ENCODE data around the gene TARP.
"Not testable (repeated sequence)": the region's sequence is repeated elsewhere in the genome, so short reads cannot be mapped to it uniquely, and the experiment has no call there.

The TARP gene

GRCh38 chr7:38274927-38275620 is 1.6 kb upstream of the TARP start:
- Mint-ChIP-seq H3K4me3 (no peak overlapping the region), H3K36me3 (no peaks in the 10 kb centered on the region), H3K27ac (peak overlapping the region; percentile 45), H3K27me3 (no peaks in the 10 kb centered on the region), H3K9me3 (no peaks in the 10 kb centered on the region), H3K4me1 (ENCODE audit: low read depth) (no peaks in the 10 kb centered on the region)
- ChIA-PET CTCF (no interaction called here), POLR2A (no interaction called here)
- intact Hi-C loops (cut with micrococcal nuclease), result no loop called here
- no peak for DNase-seq

GRCh38 chr7:38274486-38274885 is 1.1 kb upstream of the TARP start:
- ChIA-PET CTCF (no interaction called here), POLR2A (no interaction called here)
- H3K36me3 Mint-ChIP-seq, result no peaks in the 10 kb centered on the region
- no peaks in the 10 kb centered on the region for H3K4me1 Mint-ChIP-seq (ENCODE audit: low read depth)
- H3K27ac Mint-ChIP-seq, result no peak overlapping the region
- DNase-seq, result no peak
- H3K9me3 Mint-ChIP-seq, result no peaks in the 10 kb centered on the region
- intact Hi-C loops (cut with micrococcal nuclease), result no loop called here
- no peak overlapping the region for H3K4me3 Mint-ChIP-seq
- H3K27me3 Mint-ChIP-seq, result no peaks in the 10 kb centered on the region

- H3K4me3 Mint-ChIP-seq; intact Hi-C loops (cut with micrococcal nuclease); H3K27me3 Mint-ChIP-seq: not testable (repeated sequence)
Observed at GRCh38 chr7:38270405-38270804, 3.0 kb downstream of the TARP start.

GRCh38 chr7:38269704-38270346 is 3.6 kb downstream of the TARP start:
- intact Hi-C loops (cut with micrococcal nuclease), result loop anchor here (5.0 kb wide), 1 partner anchor 47 kb away; no protein-coding TSS in a partner anchor
- CTCF ChIA-PET; H3K9me3 Mint-ChIP-seq; H3K36me3 Mint-ChIP-seq; POLR2A ChIA-PET; H3K4me1 Mint-ChIP-seq (ENCODE audit: low read depth); H3K27ac Mint-ChIP-seq; DNase-seq; H3K4me3 Mint-ChIP-seq; H3K27me3 Mint-ChIP-seq: not testable (repeated sequence)

More at GRCh38 chr7:38270405-38270804, 3.0 kb downstream of the TARP start:
- CTCF ChIA-PET; H3K36me3 Mint-ChIP-seq; H3K9me3 Mint-ChIP-seq; DNase-seq; H3K27ac Mint-ChIP-seq; H3K4me1 Mint-ChIP-seq (ENCODE audit: low read depth); POLR2A ChIA-PET: not testable (repeated sequence)

GRCh38 chr7:38265958-38266357 is 7.5 kb downstream of the TARP start:
- H3K4me1 Mint-ChIP-seq (ENCODE audit: low read depth); H3K36me3 Mint-ChIP-seq; H3K27me3 Mint-ChIP-seq; POLR2A ChIA-PET; DNase-seq; H3K27ac Mint-ChIP-seq; H3K9me3 Mint-ChIP-seq: not testable (repeated sequence)
- intact Hi-C loops (cut with micrococcal nuclease), result loop anchor here (5.0 kb wide), 1 partner anchor 51 kb away; no protein-coding TSS in a partner anchor
- CTCF ChIA-PET, result interaction anchor here (0.6 kb wide), 1 partner anchor 16 kb away, joined by 4 read pairs; no protein-coding TSS in a partner anchor
- peak overlapping the region; percentile 20 for H3K4me3 Mint-ChIP-seq

GRCh38 chr7:38264602-38265001 is 8.8 kb downstream of the TARP start:
- H3K4me1 Mint-ChIP-seq (ENCODE audit: low read depth); H3K36me3 Mint-ChIP-seq; POLR2A ChIA-PET; H3K27ac Mint-ChIP-seq; CTCF ChIA-PET; H3K9me3 Mint-ChIP-seq; H3K4me3 Mint-ChIP-seq; DNase-seq; H3K27me3 Mint-ChIP-seq: not testable (repeated sequence)
- intact Hi-C loops (cut with micrococcal nuclease), result loop anchor here (5.0 kb wide), 1 partner anchor 53 kb away; no protein-coding TSS in a partner anchor

GRCh38 chr7:38263274-38263673 is 10.2 kb downstream of the TARP start:
- CTCF ChIA-PET, result not testable (repeated sequence)

GRCh38 chr7:38262545-38262944 is 10.9 kb downstream of the TARP start:
- intact Hi-C loops (cut with micrococcal nuclease), result no loop called here
- Mint-ChIP-seq H3K9me3 (no peaks in the 10 kb centered on the region), H3K4me1 (ENCODE audit: low read depth) (no peaks in the 10 kb centered on the region), H3K27me3 (no peaks in the 10 kb centered on the region), H3K36me3 (no peaks in the 10 kb centered on the region), H3K4me3 (no peak overlapping the region), H3K27ac (peak overlapping the region; percentile 38)
- no peak for DNase-seq
- ChIA-PET CTCF (no interaction called here), POLR2A (no interaction called here)

More at GRCh38 chr7:38263274-38263673, 10.2 kb downstream of the TARP start:
- H3K4me1 Mint-ChIP-seq (ENCODE audit: low read depth); H3K27ac Mint-ChIP-seq; intact Hi-C loops (cut with micrococcal nuclease); H3K9me3 Mint-ChIP-seq; H3K4me3 Mint-ChIP-seq; H3K36me3 Mint-ChIP-seq; POLR2A ChIA-PET; H3K27me3 Mint-ChIP-seq; DNase-seq: not testable (repeated sequence)

- POLR2A ChIA-PET; H3K27ac Mint-ChIP-seq; CTCF ChIA-PET; H3K9me3 Mint-ChIP-seq; DNase-seq; H3K4me3 Mint-ChIP-seq; H3K4me1 Mint-ChIP-seq (ENCODE audit: low read depth); H3K27me3 Mint-ChIP-seq; intact Hi-C loops (cut with micrococcal nuclease); H3K36me3 Mint-ChIP-seq: not testable (repeated sequence)
Observed at GRCh38 chr7:38262026-38262425, 11.4 kb downstream of the TARP start.

GRCh38 chr7:38261601-38262000 is 11.8 kb downstream of the TARP start:
- POLR2A ChIA-PET; CTCF ChIA-PET; H3K27me3 Mint-ChIP-seq; H3K4me3 Mint-ChIP-seq; H3K9me3 Mint-ChIP-seq; H3K4me1 Mint-ChIP-seq (ENCODE audit: low read depth); DNase-seq; intact Hi-C loops (cut with micrococcal nuclease); H3K36me3 Mint-ChIP-seq; H3K27ac Mint-ChIP-seq: not testable (repeated sequence)

- CTCF ChIA-PET; H3K36me3 Mint-ChIP-seq; POLR2A ChIA-PET; H3K27ac Mint-ChIP-seq; H3K4me1 Mint-ChIP-seq (ENCODE audit: low read depth); H3K27me3 Mint-ChIP-seq; H3K9me3 Mint-ChIP-seq; DNase-seq; intact Hi-C loops (cut with micrococcal nuclease); H3K4me3 Mint-ChIP-seq: not testable (repeated sequence)
Observed at GRCh38 chr7:38259157-38259556, 14.3 kb downstream of the TARP start.

- DNase-seq, result no peak
- H3K4me1 Mint-ChIP-seq (ENCODE audit: low read depth), result no peaks in the 10 kb centered on the region
- no peak overlapping the region for H3K4me3 Mint-ChIP-seq
- H3K9me3 Mint-ChIP-seq, result no peaks in the 10 kb centered on the region
- CTCF ChIA-PET, result no interaction called here
- intact Hi-C loops (cut with micrococcal nuclease), result no loop called here
- H3K27me3 Mint-ChIP-seq, result no peaks in the 10 kb centered on the region
- POLR2A ChIA-PET, result no interaction called here
- no peak overlapping the region for H3K27ac Mint-ChIP-seq
- no peaks in the 10 kb centered on the region for H3K36me3 Mint-ChIP-seq
Observed at GRCh38 chr7:38257350-38257677, 16.1 kb downstream of the TARP start.

- intact Hi-C loops (cut with micrococcal nuclease); H3K36me3 Mint-ChIP-seq: not testable (repeated sequence)
Observed at GRCh38 chr7:38249849-38250248, 23.6 kb downstream of the TARP start.

More at GRCh38 chr7:38249849-38250248, 23.6 kb downstream of the TARP start:
- DNase-seq; H3K9me3 Mint-ChIP-seq; H3K4me3 Mint-ChIP-seq; H3K27ac Mint-ChIP-seq; H3K27me3 Mint-ChIP-seq; H3K4me1 Mint-ChIP-seq (ENCODE audit: low read depth); POLR2A ChIA-PET: not testable (repeated sequence)
- CTCF ChIA-PET, result interaction anchor here (0.7 kb wide), 1 partner anchor 16 kb away, joined by 4 read pairs; no protein-coding TSS in a partner anchor

All from activated CD4-positive, alpha-beta memory T cell treated with anti-CD3 and anti-CD28 coated beads for 36 hours (primary cell).